ENCODE data around the gene EXOC2. TPM values are rescaled to one million over a fixed set of nuclear protein-coding genes. Genes with fewer than 3 reads are reported as not detected.

EXOC2 gene
- polyA plus RNA-seq, 4 donors, result 4.5 to 14.1 (median 8.8) TPM

DNA sequence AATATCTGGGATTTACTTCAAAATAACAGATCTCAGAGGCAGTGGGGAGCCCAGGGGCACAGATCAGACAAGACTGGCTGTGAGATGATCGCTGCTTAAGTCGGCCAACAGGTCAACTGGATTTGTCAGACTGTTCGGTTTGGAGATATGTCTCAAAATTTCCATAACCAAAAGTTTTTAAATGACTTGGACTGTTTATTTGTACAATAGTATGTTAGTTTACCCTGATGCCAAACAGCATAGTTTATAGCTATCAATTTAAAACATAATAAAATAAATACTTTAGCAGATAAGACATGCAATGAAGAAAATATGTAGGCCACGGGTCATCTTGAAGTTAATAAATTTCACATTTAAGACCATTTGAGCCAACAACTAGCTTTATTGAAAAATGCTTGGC lies 174.7 kb downstream of the EXOC2 start:
- Histone ChIP-seq H3K27me3 (ENCODE audit: control insufficient read depth in 3 of 3, insufficient read depth in 3 of 3, low read length in 3 of 3) (no peaks in the 10 kb centered on the region), H3K9me3 (ENCODE audit: control insufficient read depth in 2 of 2, insufficient read depth in 1 of 2, low read depth in 1 of 2, low read length in 1 of 2) (peaks cover 0 to 11% of the 10 kb centered on the region in 2 donors), H3K4me3 (ENCODE audit: low read depth in 1 of 3, low read length in 3 of 3) (no peak overlapping the region), H3K36me3 (ENCODE audit: control insufficient read depth in 3 of 3, insufficient read depth in 2 of 3, low read depth in 1 of 3, low read length in 3 of 3) (peaks cover 0 to 27% (median 3%) of the 10 kb centered on the region in 3 donors), H3K4me1 (ENCODE audit: control insufficient read depth in 3 of 3, insufficient read depth in 2 of 3, low read depth in 1 of 3, low read length in 2 of 3) (no peaks in the 10 kb centered on the region), H3K27ac (ENCODE audit: low read depth in 1 of 3, low read length in 2 of 3) (no peak overlapping the region)
- WGBS, 3 donors, result 86 to 93% (median 91%) methylated on average over 4 of the region's 4 CpGs
- DNase-seq (no peak), FAIRE-seq (no peak)

DNA sequence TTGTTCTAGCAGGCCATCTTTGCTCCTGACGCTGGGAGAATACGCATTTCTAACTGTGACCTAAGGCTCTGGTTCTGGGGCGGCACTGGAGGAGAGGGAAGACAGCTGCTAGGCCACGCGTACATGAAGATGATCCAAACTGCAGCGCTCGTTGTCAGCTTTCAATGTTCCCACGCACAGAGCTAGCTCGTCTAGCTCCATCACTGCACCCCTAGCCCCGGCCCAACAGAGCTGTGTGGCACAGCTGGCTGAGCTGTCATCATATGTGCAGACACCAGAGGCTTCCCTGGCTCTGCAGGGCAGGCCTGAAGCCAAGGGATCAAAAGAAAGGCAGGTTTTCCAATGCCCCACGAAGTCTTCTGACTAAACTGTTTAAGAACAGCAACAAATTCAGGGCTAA lies 176.7 kb downstream of the EXOC2 start:
- H3K27ac ChIP-seq (ENCODE audit: low read depth in 1 of 3, low read length in 2 of 3), result no peak overlapping the region
- FAIRE-seq (no peak), DNase-seq (no peak)
- peaks cover 0 to 11% of the 10 kb centered on the region in 2 donors for H3K9me3 ChIP-seq (ENCODE audit: control insufficient read depth in 2 of 2, insufficient read depth in 1 of 2, low read depth in 1 of 2, low read length in 1 of 2)
- H3K4me1 ChIP-seq (ENCODE audit: control insufficient read depth in 3 of 3, insufficient read depth in 2 of 3, low read depth in 1 of 3, low read length in 2 of 3), result no peaks in the 10 kb centered on the region
- no peak overlapping the region for H3K4me3 ChIP-seq (ENCODE audit: low read depth in 1 of 3, low read length in 3 of 3)
- peaks cover 0 to 24% (median 0%) of the 10 kb centered on the region in 3 donors for H3K36me3 ChIP-seq (ENCODE audit: control insufficient read depth in 3 of 3, insufficient read depth in 2 of 3, low read depth in 1 of 3, low read length in 3 of 3)
- WGBS, 3 donors, result 95 to 98% (median 97%) methylated on average over 11 of the region's 11 CpGs
- no peaks in the 10 kb centered on the region for H3K27me3 ChIP-seq (ENCODE audit: control insufficient read depth in 3 of 3, insufficient read depth in 3 of 3, low read length in 3 of 3)

DNA sequence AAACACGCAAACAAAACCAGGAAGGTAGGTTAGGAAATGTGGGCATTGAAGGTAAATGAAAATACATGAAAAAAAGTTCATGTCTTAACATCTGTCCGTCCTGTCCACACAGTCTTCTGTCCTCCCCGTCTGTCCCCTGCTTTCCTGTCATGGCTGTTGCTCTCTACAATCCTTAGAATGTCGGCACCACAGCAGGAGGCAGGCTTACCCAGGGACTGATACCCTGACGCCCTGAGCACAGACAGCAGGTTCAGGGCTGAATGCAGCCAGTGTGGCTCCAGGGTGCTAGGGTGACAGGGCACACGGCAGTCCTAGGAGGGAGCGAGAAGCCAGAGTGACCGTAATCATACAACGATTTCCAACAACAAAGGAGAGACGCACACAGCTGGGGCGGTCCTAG lies 177.7 kb downstream of the EXOC2 start:
- H3K9me3 ChIP-seq (ENCODE audit: control insufficient read depth in 2 of 2, insufficient read depth in 1 of 2, low read depth in 1 of 2, low read length in 1 of 2), result peaks cover 0 to 5% of the 10 kb centered on the region in 2 donors
- no peak overlapping the region for H3K4me3 ChIP-seq (ENCODE audit: low read depth in 1 of 3, low read length in 3 of 3)
- H3K36me3 ChIP-seq (ENCODE audit: control insufficient read depth in 3 of 3, insufficient read depth in 2 of 3, low read depth in 1 of 3, low read length in 3 of 3), result peaks cover 0 to 18% (median 0%) of the 10 kb centered on the region in 3 donors
- 89 to 95% (median 95%) methylated on average over 10 to 11 of the region's 11 CpGs for WGBS, 3 donors
- H3K27ac ChIP-seq (ENCODE audit: low read depth in 1 of 3, low read length in 2 of 3), result no peak overlapping the region
- FAIRE-seq, result no peak
- DNase-seq, result no peak
- H3K4me1 ChIP-seq (ENCODE audit: control insufficient read depth in 3 of 3, insufficient read depth in 2 of 3, low read depth in 1 of 3, low read length in 2 of 3), result no peaks in the 10 kb centered on the region
- H3K27me3 ChIP-seq (ENCODE audit: control insufficient read depth in 3 of 3, insufficient read depth in 3 of 3, low read length in 3 of 3), result no peaks in the 10 kb centered on the region

DNA sequence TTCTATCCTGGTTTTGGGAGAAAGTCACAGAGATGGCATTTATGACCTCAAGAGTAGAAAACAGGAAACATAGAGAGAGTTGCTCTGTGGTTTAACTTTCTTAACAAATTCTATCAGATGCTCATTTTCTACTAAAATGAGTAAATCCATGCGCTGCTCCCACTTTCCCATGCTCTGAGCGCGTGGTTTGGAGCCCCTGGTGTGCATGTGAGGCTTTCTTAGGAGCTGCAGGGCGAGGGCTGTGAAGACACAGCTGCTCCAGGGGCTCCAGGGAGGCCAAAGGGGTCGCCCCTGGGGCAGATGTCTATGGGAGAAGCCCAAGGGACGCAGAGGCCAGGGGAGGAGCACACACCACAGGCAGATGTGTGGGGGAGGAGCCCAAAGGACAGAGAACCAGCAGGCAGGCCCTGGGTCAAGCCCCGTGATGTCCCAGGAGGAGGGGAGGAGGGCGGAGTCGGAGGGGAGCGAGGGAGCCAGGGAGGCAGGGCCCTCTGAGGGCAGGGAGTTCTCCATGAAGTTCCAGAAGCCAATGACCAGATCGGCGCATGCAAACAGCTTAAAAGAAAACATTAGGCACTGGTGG lies 178.5 kb downstream of the EXOC2 start:
- H3K4me3 ChIP-seq (ENCODE audit: low read depth in 1 of 3, low read length in 3 of 3), result no peak overlapping the region
- H3K27ac ChIP-seq (ENCODE audit: low read depth in 1 of 3, low read length in 2 of 3), result no peak overlapping the region
- H3K27me3 ChIP-seq (ENCODE audit: control insufficient read depth in 3 of 3, insufficient read depth in 3 of 3, low read length in 3 of 3), result no peaks in the 10 kb centered on the region
- peaks cover 0 to 5% of the 10 kb centered on the region in 2 donors for H3K9me3 ChIP-seq (ENCODE audit: control insufficient read depth in 2 of 2, insufficient read depth in 1 of 2, low read depth in 1 of 2, low read length in 1 of 2)
- no peak for FAIRE-seq
- peaks cover 0 to 18% (median 0%) of the 10 kb centered on the region in 3 donors for H3K36me3 ChIP-seq (ENCODE audit: control insufficient read depth in 3 of 3, insufficient read depth in 2 of 3, low read depth in 1 of 3, low read length in 3 of 3)
- no peak for DNase-seq
- WGBS, 3 donors, result 86 to 92% (median 87%) methylated on average over 12 of the region's 12 CpGs
- no peaks in the 10 kb centered on the region for H3K4me1 ChIP-seq (ENCODE audit: control insufficient read depth in 3 of 3, insufficient read depth in 2 of 3, low read depth in 1 of 3, low read length in 2 of 3)

DNA sequence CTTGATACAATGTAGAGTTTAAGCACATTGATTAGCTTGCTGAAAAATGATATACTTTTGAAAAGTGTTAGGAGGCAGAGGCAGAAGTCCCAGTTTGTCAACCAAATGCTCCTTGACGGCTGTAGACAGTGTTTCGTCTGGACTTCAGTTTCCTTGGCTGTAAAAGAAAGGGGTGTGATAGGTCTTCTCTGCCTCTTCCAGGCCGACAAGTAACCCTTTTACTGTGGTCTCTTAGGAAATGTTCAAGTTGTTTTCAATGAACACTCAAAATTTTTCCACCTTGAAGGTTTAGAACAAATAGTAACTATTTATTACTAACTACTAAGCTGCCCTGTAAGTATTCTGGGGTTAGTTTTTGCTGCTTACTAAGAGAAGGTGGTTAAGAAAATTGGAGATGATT lies 179.0 kb downstream of the EXOC2 start:
- Histone ChIP-seq H3K36me3 (ENCODE audit: control insufficient read depth in 3 of 3, insufficient read depth in 2 of 3, low read depth in 1 of 3, low read length in 3 of 3) (peaks cover 0 to 18% (median 0%) of the 10 kb centered on the region in 3 donors), H3K4me1 (ENCODE audit: control insufficient read depth in 3 of 3, insufficient read depth in 2 of 3, low read depth in 1 of 3, low read length in 2 of 3) (no peaks in the 10 kb centered on the region), H3K4me3 (ENCODE audit: low read depth in 1 of 3, low read length in 3 of 3) (no peak overlapping the region), H3K27me3 (ENCODE audit: control insufficient read depth in 3 of 3, insufficient read depth in 3 of 3, low read length in 3 of 3) (no peaks in the 10 kb centered on the region), H3K27ac (ENCODE audit: low read depth in 1 of 3, low read length in 2 of 3) (no peak overlapping the region), H3K9me3 (ENCODE audit: control insufficient read depth in 2 of 2, insufficient read depth in 1 of 2, low read depth in 1 of 2, low read length in 1 of 2) (peaks cover 0 to 5% of the 10 kb centered on the region in 2 donors)
- DNase-seq (no peak), FAIRE-seq (no peak)
- 91 to 98% (median 94%) methylated on average over 3 of the region's 3 CpGs for WGBS, 3 donors

DNA sequence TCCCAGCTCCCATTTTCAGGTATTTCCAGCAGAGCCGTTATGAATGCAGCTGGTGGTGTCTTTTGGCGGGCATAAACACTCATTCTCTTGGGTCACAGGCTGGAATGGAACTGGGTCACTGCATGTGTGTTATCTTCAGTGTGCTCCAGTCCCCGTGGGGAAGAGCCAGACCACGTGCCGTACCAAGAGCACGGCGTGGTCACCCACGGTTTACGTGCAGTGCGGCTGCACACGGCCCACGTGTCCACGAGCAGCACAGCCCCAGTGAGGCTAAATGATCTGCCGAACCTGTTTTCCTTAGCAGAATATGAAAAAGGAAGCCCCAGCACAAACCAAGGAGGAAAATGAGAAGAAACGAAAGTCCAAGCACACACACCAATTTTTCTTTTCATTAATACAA lies 179.9 kb downstream of the EXOC2 start:
- 94 to 95% (median 94%) methylated on average over 15 of the region's 15 CpGs for WGBS, 3 donors
- DNase-seq (no peak), FAIRE-seq (no peak)
- no peak overlapping the region for H3K4me3 ChIP-seq (ENCODE audit: low read depth in 1 of 3, low read length in 3 of 3)
- H3K27me3 ChIP-seq (ENCODE audit: control insufficient read depth in 3 of 3, insufficient read depth in 3 of 3, low read length in 3 of 3), result no peaks in the 10 kb centered on the region
- H3K4me1 ChIP-seq (ENCODE audit: control insufficient read depth in 3 of 3, insufficient read depth in 2 of 3, low read depth in 1 of 3, low read length in 2 of 3), result no peaks in the 10 kb centered on the region
- no peak overlapping the region for H3K27ac ChIP-seq (ENCODE audit: low read depth in 1 of 3, low read length in 2 of 3)
- peaks cover 0 to 2% of the 10 kb centered on the region in 2 donors for H3K9me3 ChIP-seq (ENCODE audit: control insufficient read depth in 2 of 2, insufficient read depth in 1 of 2, low read depth in 1 of 2, low read length in 1 of 2)
- peaks cover 0 to 18% (median 0%) of the 10 kb centered on the region in 3 donors for H3K36me3 ChIP-seq (ENCODE audit: control insufficient read depth in 3 of 3, insufficient read depth in 2 of 3, low read depth in 1 of 3, low read length in 3 of 3)

DNA sequence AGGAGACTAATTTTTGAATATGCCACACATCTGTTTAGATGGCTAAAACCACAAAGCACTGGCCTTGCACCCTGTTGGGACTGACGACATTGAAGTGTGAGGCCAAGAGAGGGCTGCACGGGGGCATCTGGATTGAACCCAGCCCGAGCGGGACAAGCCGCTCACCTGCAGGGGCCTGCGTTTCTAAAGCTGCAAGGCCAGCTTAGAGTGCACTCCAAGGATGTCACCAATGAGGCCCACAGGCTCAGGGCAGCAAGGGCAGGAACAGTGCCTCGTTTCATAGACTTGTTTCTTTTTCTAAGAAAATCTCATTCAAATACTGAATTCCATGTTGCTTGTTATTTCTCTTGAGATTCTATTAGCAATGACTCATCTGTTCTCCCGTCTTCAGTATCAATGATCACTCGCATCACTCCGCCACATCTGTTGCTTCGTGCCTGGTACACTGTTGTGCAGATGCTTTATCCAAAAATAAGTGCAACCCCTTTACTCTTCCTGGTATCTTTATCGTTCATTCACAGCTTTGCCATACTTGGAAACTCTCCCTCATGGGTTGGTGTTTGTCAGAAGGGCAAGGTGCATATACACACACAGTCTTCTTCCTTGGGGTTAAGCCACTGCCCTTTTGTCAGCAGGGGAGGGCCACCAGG lies 181.3 kb downstream of the EXOC2 start:
- FAIRE-seq, result no peak
- WGBS, 3 donors, result 94 to 97% (median 95%) methylated on average over 12 of the region's 12 CpGs
- Histone ChIP-seq H3K27ac (ENCODE audit: low read depth in 1 of 3, low read length in 2 of 3) (no peak overlapping the region), H3K27me3 (ENCODE audit: control insufficient read depth in 3 of 3, insufficient read depth in 3 of 3, low read length in 3 of 3) (no peaks in the 10 kb centered on the region), H3K36me3 (ENCODE audit: control insufficient read depth in 3 of 3, insufficient read depth in 2 of 3, low read depth in 1 of 3, low read length in 3 of 3) (peaks cover 0 to 16% (median 0%) of the 10 kb centered on the region in 3 donors), H3K4me1 (ENCODE audit: control insufficient read depth in 3 of 3, insufficient read depth in 2 of 3, low read depth in 1 of 3, low read length in 2 of 3) (no peaks in the 10 kb centered on the region), H3K4me3 (ENCODE audit: low read depth in 1 of 3, low read length in 3 of 3) (no peak overlapping the region), H3K9me3 (ENCODE audit: control insufficient read depth in 2 of 2, insufficient read depth in 1 of 2, low read depth in 1 of 2, low read length in 1 of 2) (no peaks in the 10 kb centered on the region)
- no peak for DNase-seq

DNA sequence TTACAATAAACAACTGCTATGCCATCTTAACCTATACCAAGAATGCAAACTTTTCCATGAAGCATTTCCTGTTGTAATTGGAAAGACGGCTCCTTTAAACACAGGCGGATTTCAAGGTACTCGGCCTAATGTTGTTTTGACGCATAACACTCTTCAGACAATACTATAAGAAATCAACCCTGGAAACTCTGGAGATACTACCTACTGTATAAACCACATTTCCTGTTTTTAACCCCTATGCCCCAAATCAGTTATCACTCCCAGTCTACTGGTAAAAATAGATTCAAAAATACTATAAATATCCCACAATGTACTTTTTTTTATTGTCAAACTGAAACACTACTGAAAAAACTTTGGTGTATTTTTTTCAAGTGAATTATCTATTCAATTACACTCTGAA lies 183.3 kb downstream of the EXOC2 start:
- H3K4me1 ChIP-seq (ENCODE audit: control insufficient read depth in 3 of 3, insufficient read depth in 2 of 3, low read depth in 1 of 3, low read length in 2 of 3), result no peaks in the 10 kb centered on the region
- H3K9me3 ChIP-seq (ENCODE audit: control insufficient read depth in 2 of 2, insufficient read depth in 1 of 2, low read depth in 1 of 2, low read length in 1 of 2), result no peaks in the 10 kb centered on the region
- FAIRE-seq (no peak), DNase-seq (no peak)
- 70 to 86% (median 74%) methylated on average over 4 of the region's 4 CpGs for WGBS, 3 donors
- no peak overlapping the region for H3K27ac ChIP-seq (ENCODE audit: low read depth in 1 of 3, low read length in 2 of 3)
- no peaks in the 10 kb centered on the region for H3K27me3 ChIP-seq (ENCODE audit: control insufficient read depth in 3 of 3, insufficient read depth in 3 of 3, low read length in 3 of 3)
- H3K36me3 ChIP-seq (ENCODE audit: control insufficient read depth in 3 of 3, insufficient read depth in 2 of 3, low read depth in 1 of 3, low read length in 3 of 3), result peaks cover 0 to 14% (median 0%) of the 10 kb centered on the region in 3 donors
- H3K4me3 ChIP-seq (ENCODE audit: low read depth in 1 of 3, low read length in 3 of 3), result no peak overlapping the region

All from small intestine (tissue), 7 donors.